ENCODE data around the gene ADAMTS2. TPM values are rescaled to one million over a fixed set of nuclear protein-coding genes. Genes with fewer than 3 reads are reported as not detected.

The ADAMTS2 gene
- total and polyA plus RNA-seq, 2 experiments from 2014 or later: 1.6 to 8.1 TPM

GRCh38 chr5:179271428-179271734 is 73.9 kb downstream of the ADAMTS2 start:
- Histone ChIP-seq H3K4me3 (no peak overlapping the region), H3F3A (replicated peaks; ENCODE audit: low read depth) (no peaks in the 10 kb centered on the region), H4K20me1 (replicated peaks; ENCODE audit: insufficient read depth) (no peaks in the 10 kb centered on the region), H2AFZ (no peak overlapping the region), H3K4me2 (no peak overlapping the region), H3K36me3 (ENCODE audit: insufficient read depth) (no peaks in the 10 kb centered on the region), H3K4me1 (ENCODE audit: insufficient read depth) (no peaks in the 10 kb centered on the region), H3K9me2 (ENCODE audit: insufficient read depth) (no peaks in the 10 kb centered on the region), H3K27me3 (ENCODE audit: insufficient read depth) (no peaks in the 10 kb centered on the region), H3K27ac (ENCODE audit: low read depth) (no peak overlapping the region), H3K79me2 (replicated peaks; ENCODE audit: insufficient read depth) (no peaks in the 10 kb centered on the region)
- TF ChIP-seq ETS1 (IDR thresholded peaks at IDR 0.05): no peak
- TF ChIP-seq POLR2AphosphoS5 (IDR thresholded peaks at IDR 0.05; ENCODE audit: low read depth): no peak
- TF ChIP-seq ZNF462 (CRISPR knock-in tag; IDR thresholded peaks at IDR 0.05): no peak
- TF ChIP-seq CREB1 (CRISPR knock-in tag; IDR thresholded peaks at IDR 0.05; ENCODE audit: low read depth): no peak
- no peak for TF ChIP-seq EZH2 (IDR thresholded peaks at IDR 0.05; ENCODE audit: low read depth, unreplicated experiment)
- no peak for TF ChIP-seq ZNF114 (CRISPR knock-in tag; IDR thresholded peaks at IDR 0.05)
- DNase-seq (ENCODE audit: low spot score) (no peak), ATAC-seq (no peak)
- H3K4me3 Mint-ChIP-seq: no peak overlapping the region
- no peaks in the 10 kb centered on the region; the same call in 2 of the 3 replicates for H3K4me1 Mint-ChIP-seq
- H3K9me3 Mint-ChIP-seq: no peaks in the 10 kb centered on the region
- H3K27me3 Mint-ChIP-seq (ENCODE audit: insufficient read depth, low read depth, poor library complexity): peaks cover 10% of the 10 kb centered on the region
- no peak overlapping the region for H3K27ac Mint-ChIP-seq
- H3K36me3 Mint-ChIP-seq (ENCODE audit: low read depth): no peaks in the 10 kb centered on the region; the same call in 2 of the 3 replicates

All from GM23338 (cell line).